Ramos (cell line): Measurements from ENCODE around the gene MRPS26.
"Not testable (repeated sequence)": the region's sequence is repeated elsewhere in the genome, so short reads cannot be mapped to it uniquely, and the experiment has no call there.

Experiments
- in situ Hi-C: fragments of 300-500 bp; cut with MboI; formaldehyde crosslinking; loops from one replicate; pipeline ENCODE4 v1.14.3; 2022; ENCODE audit warnings: low sequenced_read_pairs; ENCODE audit not compliant: unreplicated experiment

MRPS26 gene

GRCh38 chr20:3071610-3072529, 26.0 kb downstream of the MRPS26 start, which contains the start of gene OXT:
OXT (plus strand) TSS chr20:3071620; CDS start chr20:3071656, 36 bp downstream.
- in situ Hi-C loops = no loop called here

- in situ Hi-C loops = no loop called here
Observed at GRCh38 chr20:3072530-3073250, 26.8 kb downstream of the MRPS26 start.

GRCh38 chr20:3073251-3073643, 27.4 kb downstream of the MRPS26 start:
- in situ Hi-C loops = not testable (repeated sequence)

DNA sequence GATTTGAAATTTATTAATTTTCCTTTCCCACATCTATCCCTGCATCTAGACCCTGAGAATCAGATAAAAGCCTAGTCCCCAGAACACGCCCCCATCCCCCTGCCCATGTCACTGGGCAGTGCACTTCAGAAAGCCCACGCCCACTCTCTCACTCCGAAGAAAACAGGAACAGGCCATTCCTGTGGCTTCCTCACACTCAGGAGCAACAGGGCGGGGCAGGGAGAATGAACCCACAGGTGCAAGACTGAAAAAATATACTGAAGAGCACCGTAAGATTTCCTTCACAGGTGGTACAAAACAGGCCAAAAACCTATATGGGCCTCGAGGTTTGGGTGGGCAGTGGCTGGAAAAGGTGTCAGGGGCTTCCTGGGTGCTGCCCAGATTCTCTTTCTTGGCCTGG, 29.0 kb downstream of the MRPS26 start:
- in situ Hi-C loops = no loop called here

DNA sequence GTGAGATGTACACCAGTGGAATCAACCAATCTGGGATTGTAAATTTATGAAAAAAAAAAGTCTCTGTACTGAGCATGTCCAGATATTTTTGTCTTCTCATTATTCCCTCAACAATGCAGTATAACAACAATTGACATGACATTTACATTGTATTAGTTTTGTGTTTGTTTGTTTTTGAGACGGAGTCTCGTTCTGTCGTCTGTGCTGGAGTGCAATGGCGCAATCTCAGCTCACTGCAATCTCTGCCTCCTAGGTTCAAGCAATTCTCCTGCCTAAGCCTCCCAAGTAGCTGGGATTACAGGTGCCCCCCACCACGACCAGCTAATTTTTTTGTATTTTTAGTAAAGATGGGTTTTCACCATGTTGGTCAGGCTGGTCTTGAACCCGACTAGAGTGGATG, 29.5 kb downstream of the MRPS26 start:
- in situ Hi-C loops = not testable (repeated sequence)

GRCh38 chr20:3077618-3078134, 31.8 kb downstream of the MRPS26 start:
- in situ Hi-C loops = no loop called here

DNA sequence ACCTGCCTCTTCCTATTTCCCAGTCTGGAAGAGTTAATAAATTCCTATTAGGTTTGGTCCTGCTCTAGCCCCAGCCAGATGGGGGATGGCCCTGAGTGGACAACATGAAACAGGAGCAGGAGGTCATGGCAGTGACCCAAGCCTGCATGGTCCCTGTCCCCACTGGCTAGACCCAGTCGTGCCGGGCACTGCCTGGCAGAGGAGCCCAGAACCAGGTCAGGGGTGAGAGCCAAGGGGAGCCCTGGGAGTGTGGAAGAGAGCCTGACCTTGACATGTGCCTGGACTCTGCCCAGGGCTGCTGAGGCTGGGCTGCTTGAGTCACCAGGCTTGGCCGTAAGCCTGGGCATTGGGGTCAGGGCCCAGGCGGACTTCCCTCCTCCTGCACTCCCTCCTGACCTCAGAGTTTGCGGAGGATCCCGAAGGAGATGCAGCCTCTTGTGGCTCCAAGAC, 35.1 kb downstream of the MRPS26 start:
- in situ Hi-C loops = no loop called here

DNA sequence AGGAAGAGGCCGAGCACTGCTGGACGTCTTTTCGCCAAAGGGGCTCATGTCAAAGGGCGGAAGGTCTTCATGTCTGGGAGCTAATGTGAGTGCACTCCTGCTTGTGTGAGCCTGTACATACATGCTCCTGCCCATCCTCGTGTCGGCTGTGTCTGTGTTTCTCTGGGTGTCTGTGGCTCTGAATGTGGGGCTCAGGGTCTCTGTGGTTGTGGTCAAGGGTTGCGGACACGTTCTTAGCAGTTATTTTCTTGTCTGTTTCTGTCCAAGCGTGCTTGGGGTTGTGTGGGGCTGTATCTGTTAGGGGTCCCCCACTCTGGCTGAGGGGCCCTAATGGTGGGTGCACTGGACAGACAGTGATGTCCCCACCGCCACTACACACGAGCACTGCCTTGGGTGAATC, 35.8 kb downstream of the MRPS26 start:
- in situ Hi-C loops = no loop called here

GRCh38 chr20:3082306-3082951, 36.6 kb downstream of the MRPS26 start:
- in situ Hi-C loops = no loop called here

- in situ Hi-C loops = no loop called here
Observed at GRCh38 chr20:3082955-3083952, 37.4 kb downstream of the MRPS26 start.

DNA sequence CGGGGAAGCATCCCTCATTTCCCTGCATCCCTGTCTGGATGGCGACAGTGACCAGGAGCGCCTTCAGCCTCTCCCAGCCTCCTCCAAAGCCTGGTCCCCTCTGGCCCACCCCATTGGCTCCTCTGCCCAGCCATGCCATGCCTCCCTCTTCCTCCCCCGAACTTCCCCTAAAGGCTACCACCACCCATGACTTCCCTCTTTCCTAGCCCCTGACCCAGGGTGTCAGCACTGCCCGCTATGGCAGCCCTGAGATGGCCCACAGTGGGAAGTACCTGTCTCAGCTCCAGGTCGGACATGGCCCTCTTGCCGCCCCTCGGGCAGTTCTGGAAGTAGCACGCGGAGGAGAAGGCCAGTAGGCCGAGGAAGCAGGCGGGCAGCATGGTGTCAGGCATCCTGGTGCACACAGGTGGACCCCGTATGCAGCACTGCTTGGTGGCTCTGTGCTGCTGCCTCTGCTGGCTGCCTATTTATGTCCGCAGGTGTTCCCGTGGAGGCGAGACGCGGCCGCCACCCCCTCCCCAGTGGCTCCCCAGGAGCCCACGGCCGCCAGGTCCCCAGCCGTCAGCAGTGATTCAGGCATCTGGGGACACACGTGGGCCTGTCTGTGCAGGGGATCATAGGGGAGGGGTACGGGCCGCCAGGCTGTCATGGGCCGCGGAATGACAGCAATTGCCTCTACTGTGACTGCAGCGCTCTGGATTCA, 38.6 kb downstream of the MRPS26 start, which contains the start of gene AVP:
Gene AVP, minus strand, starts transcription at position 442 of the 703 bp plus-strand sequence. Its CDS starts 50 bp downstream, at position 392.
- in situ Hi-C loops = no loop called here

- in situ Hi-C loops = no loop called here
Observed at GRCh38 chr20:3084986-3085360, 39.1 kb downstream of the MRPS26 start.

- in situ Hi-C loops = no loop called here
Observed at GRCh38 chr20:3085571-3086072, 39.8 kb downstream of the MRPS26 start.

- in situ Hi-C loops = no loop called here
Observed at GRCh38 chr20:3088031-3088430, 42.2 kb downstream of the MRPS26 start.

DNA sequence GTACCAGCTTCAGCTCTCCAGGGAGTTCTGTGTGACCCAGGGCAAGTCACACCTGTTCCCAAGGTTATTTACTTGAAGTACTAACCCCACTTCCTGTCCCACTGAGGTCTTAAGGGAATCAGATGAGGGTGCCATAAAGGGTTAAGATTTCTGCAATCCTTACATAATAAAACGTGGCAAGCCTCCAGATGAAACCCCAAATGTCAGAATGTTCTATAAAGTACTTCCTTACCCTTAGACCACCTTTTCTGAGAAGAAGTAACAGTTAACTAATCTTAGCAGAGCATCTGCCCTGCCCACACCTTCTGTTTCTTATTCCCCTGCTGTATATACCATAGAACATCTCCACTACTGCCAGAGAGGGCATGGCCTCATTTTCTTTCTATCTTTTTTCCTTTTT, 44.7 kb downstream of the MRPS26 start:
- in situ Hi-C loops = no loop called here

DNA sequence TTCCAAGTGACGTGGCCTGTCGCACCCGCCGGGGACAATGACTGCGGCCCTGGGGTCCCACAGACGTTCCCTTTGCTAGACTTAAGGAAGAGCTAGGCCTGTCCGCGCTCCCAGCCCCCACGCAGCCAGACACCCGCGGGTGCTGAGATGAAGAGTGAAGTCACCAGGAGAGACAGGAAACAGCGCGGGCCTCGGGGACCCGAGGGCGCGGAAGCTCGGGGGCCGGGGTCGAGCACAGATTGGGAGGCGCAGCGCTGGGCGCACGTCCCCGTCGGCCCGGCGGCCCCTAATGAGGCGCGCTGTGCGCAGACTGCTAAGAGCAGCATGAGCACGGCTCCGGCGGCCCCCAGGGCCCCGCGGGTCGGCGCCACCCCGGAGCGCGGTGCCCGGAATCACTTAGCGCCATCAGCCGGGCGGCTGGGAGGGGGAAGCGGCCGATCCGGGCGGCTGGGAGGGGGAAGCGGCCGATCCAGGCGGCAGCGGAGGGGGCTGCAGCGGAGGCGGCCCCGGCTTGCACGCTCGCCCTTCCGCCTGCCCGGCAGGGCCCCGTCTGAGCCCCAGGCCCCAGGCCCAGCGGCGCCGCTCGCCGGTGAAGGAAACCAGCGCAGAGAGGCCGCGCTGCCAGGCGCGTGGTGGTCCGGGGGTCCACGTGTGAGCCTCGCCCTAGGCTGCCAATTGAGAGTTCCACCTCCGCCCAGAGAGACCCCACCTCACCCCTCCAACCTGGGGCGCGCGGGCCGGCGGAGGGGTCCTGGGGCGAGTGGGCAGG, 46.9 kb downstream of the MRPS26 start:
- in situ Hi-C loops = no loop called here

DNA sequence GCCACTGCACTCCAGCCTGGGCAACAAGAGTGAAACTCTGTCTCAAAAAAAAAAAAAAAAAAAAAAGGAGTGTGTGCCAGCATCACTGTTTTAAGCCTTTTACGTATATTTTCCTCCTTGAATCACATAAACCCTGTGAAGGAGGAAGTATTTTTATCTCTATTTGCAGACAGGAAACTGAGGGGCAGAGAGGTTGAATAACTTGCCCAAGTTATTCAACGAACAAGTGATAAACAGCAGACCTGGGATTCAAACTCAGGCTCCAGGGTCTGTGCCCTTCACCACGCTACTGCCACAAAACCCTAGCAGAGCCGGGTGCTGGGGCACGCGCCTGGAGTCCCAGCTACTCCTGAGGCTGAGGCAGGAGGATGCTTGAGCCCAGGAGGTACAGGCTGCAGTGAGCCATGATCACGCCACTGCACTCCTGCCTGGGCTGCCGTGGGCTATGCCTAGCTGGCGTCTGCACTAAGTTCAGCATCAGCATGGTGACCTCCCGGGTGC, 48.1 kb downstream of the MRPS26 start:
- in situ Hi-C loops = no loop called here
